SK-N-SH treated with all-trans-retinoic acid at 6 μM for 48 hours (cell line): ENCODE measurements around the gene GPR3.

ENCODE experiments used
- ATAC-seq: fragments of 200-7000 bp; cut with Tn5 transposase; 3 replicates; pipeline ENCODE4 v1.9.1; 2020; ENCODE audit warnings: mild to moderate bottlenecking, moderate library complexity
- ARNTL ChIP-seq: fragments of 450-650 bp; formaldehyde crosslinking; IDR thresholded peaks from 2 replicates; pipeline ENCODE4 v1.5.0; 2020; ENCODE audit warnings: low read depth, mild to moderate bottlenecking, moderate library complexity, borderline replicate concordance
- BACH2 ChIP-seq: fragments of 250-450 bp; sonication (Bioruptor Pico); IDR thresholded peaks from 2 replicates; pipeline ENCODE4 v1.9.0; 2021; ENCODE audit warnings: mild to moderate bottlenecking, borderline replicate concordance
- CSDC2 ChIP-seq: fragments of 250-450 bp; sonication (Bioruptor Pico); IDR thresholded peaks from 2 replicates; pipeline ENCODE4 v1.5.0; 2020; ENCODE audit warnings: mild to moderate bottlenecking, moderate library complexity
- ESRRG ChIP-seq: fragments of 250-450 bp; sonication (Bioruptor Pico); IDR thresholded peaks from 2 replicates; pipeline ENCODE4 v1.6.1; 2021; ENCODE audit warnings: mild to moderate bottlenecking
- ISL1 ChIP-seq: fragments of 250-450 bp; sonication (Bioruptor Pico); IDR thresholded peaks from 2 replicates; pipeline ENCODE4 v2.1.2; 2022; ENCODE audit warnings: mild to moderate bottlenecking, moderate library complexity
- OSR1 ChIP-seq: fragments of 250-450 bp; sonication (Bioruptor Pico); IDR thresholded peaks from 2 replicates; pipeline ENCODE4 v1.8.0; 2022; ENCODE audit warnings: moderate library complexity, mild to moderate bottlenecking, inconsistent platforms
- PPARA ChIP-seq: fragments of 250-450 bp; sonication (Bioruptor Pico); IDR thresholded peaks from 2 replicates; pipeline ENCODE4 v1.5.0; 2020; ENCODE audit warnings: mild to moderate bottlenecking, borderline replicate concordance
- RARB ChIP-seq: fragments of 250-450 bp; sonication (Bioruptor Pico); IDR thresholded peaks from 2 replicates; pipeline ENCODE4 v1.8.0; 2021; ENCODE audit warnings: mild to moderate bottlenecking, moderate library complexity
- SNAI2 ChIP-seq: fragments of 250-450 bp; sonication (Bioruptor Pico); IDR thresholded peaks from 2 replicates; pipeline ENCODE4 v1.5.0; 2020; ENCODE audit warnings: mild to moderate bottlenecking, moderate library complexity
- TCF4 ChIP-seq: fragments of 250-450 bp; sonication (Bioruptor Pico); IDR thresholded peaks from 2 replicates; pipeline ENCODE4 v1.8.0; 2021; ENCODE audit warnings: mild to moderate bottlenecking, moderate library complexity, borderline replicate concordance
- ZC3H10 ChIP-seq: fragments of 250-450 bp; sonication (Bioruptor Pico); IDR thresholded peaks from 2 replicates; pipeline ENCODE4 v1.5.1; 2021; ENCODE audit warnings: mild to moderate bottlenecking, moderate library complexity
- ZFP3 ChIP-seq: fragments of 250-450 bp; sonication (Bioruptor Pico); IDR thresholded peaks from 2 replicates; pipeline ENCODE4 v1.5.0; 2020; ENCODE audit warnings: mild to moderate bottlenecking, moderate library complexity
- ZFP30 ChIP-seq: fragments of 450-650 bp; formaldehyde crosslinking; IDR thresholded peaks from 2 replicates; pipeline ENCODE4 v1.5.0; 2022; ENCODE audit warnings: mild to moderate bottlenecking, moderate library complexity
- ZNF565 ChIP-seq: fragments of 450-650 bp; formaldehyde crosslinking; conservative IDR thresholded peaks from 2 replicates; pipeline ENCODE4 v1.5.0; 2020; ENCODE audit warnings: low read depth, mild to moderate bottlenecking, moderate library complexity
- ZNF70 ChIP-seq: fragments of 450-650 bp; formaldehyde crosslinking; IDR thresholded peaks from 2 replicates; pipeline ENCODE4 v1.5.0; 2020; ENCODE audit warnings: mild to moderate bottlenecking, moderate library complexity
- ZNF8 ChIP-seq: fragments of 450-650 bp; formaldehyde crosslinking; IDR thresholded peaks from 2 replicates; pipeline ENCODE4 v1.5.0; 2020; ENCODE audit warnings: mild to moderate bottlenecking, moderate library complexity
- TF ChIP-seq, protein P1 (sequence below): fragments of 250-450 bp; sonication (Bioruptor Pico); IDR thresholded peaks from 2 replicates; pipeline ENCODE4 v1.8.0; 2020; ENCODE audit warnings: mild to moderate bottlenecking, moderate library complexity, borderline replicate concordance
- TF ChIP-seq, protein P2 (sequence below): fragments of 250-450 bp; sonication (Bioruptor Pico); IDR thresholded peaks from 2 replicates; pipeline ENCODE4 v1.5.1; 2020; ENCODE audit warnings: low read depth, mild to moderate bottlenecking, moderate library complexity
- TF ChIP-seq, protein P3 (sequence below): fragments of 250-450 bp; sonication (Bioruptor Pico); IDR thresholded peaks from 2 replicates; pipeline ENCODE4 v1.5.0; 2020; ENCODE audit warnings: mild to moderate bottlenecking, moderate library complexity

The GPR3 gene

DNA sequence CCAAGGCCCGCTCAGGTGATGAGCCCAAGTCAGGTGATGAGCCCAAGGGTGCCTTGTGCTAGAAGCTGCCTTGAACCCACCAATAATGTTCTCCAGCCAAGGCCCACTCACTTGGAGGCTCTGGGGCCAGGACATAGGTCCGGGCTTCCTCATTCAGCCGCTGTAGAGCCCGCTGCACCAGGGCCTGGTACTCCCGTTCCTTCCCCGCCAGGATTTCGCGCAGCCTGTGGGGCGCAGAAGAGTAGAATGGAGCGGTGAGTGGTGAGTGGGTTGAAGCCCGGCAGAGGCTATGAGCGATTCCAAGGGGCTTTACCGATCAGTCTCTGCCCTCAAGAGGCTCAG is 36.2 kb upstream of the GPR3 start:
- no peak for ATAC-seq
- no peak for TF ChIP-seq ZNF70 (CRISPR knock-in tag)
- TF ChIP-seq, protein P1, sequence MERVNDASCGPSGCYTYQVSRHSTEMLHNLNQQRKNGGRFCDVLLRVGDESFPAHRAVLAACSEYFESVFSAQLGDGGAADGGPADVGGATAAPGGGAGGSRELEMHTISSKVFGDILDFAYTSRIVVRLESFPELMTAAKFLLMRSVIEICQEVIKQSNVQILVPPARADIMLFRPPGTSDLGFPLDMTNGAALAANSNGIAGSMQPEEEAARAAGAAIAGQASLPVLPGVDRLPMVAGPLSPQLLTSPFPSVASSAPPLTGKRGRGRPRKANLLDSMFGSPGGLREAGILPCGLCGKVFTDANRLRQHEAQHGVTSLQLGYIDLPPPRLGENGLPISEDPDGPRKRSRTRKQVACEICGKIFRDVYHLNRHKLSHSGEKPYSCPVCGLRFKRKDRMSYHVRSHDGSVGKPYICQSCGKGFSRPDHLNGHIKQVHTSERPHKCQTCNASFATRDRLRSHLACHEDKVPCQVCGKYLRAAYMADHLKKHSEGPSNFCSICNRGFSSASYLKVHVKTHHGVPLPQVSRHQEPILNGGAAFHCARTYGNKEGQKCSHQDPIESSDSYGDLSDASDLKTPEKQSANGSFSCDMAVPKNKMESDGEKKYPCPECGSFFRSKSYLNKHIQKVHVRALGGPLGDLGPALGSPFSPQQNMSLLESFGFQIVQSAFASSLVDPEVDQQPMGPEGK (CRISPR knock-in tag) = no peak
- TF ChIP-seq ZFP3 (CRISPR knock-in tag) = no peak
- TF ChIP-seq RARB (CRISPR knock-in tag) = no peak

DNA sequence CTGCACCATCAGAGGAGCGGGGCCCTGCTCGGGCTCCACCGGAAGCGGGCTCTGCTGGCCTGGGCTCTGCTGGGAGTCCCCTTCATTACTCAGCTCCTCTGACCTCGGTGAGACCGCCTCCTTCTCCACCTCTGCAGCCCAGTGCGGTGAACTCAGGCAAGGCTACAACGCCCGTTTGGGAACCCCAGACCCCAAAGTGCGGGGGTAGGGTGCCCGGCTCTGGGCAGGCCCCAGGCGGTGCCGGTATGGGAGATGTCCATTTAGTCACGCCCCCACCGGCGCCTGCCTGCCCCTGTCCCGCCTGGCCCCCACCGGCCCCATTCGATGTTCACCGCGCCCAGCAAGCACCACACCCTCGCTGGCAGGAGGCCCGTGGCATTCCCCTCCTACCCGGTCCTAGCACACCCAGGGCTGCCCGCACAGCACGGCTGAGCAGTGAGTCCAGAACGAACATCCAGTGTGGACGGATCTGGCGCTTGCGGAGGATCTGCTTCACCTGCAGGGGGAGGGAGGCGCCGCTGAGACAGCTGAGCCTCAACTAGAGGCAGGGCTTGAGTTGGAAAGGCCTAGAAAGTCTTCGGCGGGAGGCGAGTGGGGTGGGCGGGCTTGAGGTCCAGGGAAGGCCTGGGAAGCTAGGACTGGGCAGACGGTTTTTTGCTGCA is 35.7 kb upstream of the GPR3 start:
- TF ChIP-seq ARNTL (no peak), TCF4 (CRISPR knock-in tag) (no peak), ZNF565 (CRISPR knock-in tag) (no peak), ISL1 (CRISPR knock-in tag) (no peak), ZNF8 (no peak), CSDC2 (CRISPR knock-in tag) (no peak), OSR1 (CRISPR knock-in tag) (no peak)
- no peak for ATAC-seq

DNA sequence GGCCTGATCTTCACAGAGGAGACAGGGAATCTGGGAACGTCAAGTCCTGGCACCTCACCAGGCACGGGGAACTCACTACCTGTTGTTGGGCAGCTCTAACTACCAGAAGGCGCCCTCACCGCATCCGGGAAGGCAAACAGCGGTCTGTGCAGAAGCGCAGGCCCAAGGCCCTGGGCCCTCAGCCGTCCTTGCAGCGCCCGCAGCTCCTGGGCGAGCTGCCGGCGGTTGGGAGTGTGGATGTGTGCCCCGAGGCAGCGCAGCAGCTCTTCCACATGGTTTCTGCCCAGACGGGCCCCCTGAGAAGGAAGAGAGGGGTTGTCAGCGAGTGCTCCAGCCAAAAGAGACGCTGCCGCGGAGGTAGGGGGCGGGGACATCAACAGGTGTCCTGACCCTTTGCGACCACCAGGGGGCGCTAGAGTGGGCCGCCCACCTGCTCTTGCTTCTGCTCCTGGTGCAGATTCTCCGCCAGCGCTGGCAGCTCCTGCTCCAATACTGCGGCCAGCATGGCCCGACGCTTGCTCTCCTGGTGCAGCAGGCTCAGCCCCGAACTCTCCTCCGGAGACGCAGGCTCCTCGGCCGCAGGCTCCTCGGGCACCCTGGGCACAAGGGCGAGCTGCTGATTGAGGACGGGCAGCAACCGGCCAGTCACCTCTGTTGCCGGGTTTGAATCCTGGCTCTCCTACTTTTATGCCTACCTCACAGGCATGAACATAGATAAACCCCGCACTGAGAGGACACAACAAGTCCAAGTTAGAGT is 35.0 kb upstream of the GPR3 start:
- peak; percentile 91 for ATAC-seq
- no peak for TF ChIP-seq RARB (CRISPR knock-in tag)

DNA sequence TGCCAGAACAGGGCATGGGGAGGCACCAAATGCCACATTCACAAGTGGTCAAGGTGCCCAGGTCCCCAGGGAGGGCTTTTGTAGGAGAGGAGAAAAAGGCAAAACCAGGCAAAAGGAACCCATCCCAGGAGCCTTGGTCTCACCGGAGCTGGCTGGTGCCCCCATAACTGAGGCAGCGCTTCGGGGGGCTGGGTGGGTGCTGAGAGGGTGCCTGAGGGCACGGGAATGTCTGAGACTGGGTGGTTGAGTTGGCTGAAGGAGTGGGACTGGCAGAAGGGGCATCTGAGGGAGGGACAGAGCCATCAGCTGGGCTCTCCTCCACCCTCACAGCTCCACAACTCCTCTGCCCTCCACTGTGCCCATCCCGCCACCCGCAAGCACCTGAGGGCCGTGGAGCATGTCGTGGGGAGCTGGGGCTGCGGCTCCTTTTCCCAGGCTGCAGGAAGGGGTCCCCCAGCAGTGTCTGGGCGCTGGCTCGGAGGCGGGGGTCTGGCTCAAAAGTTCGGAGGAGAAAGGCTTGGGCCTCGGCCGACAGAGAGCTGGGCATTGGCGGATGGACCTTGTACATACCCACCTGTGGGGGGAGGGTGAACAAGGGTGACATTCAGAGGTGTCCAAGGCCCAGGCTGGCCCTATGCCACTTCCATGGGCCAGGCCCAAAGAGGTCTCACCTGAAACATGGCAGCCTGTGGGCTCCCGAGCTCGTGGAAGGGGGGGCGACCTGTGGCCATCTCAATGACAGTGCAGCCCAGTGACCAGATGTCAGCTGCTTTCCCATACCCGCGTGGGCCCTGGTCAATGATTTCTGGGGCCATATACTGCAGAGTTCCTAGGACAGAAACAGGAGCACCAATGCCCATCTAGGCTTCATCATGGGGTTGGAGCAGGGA is 34.1 kb upstream of the GPR3 start:
- no peak for ATAC-seq
- no peak for TF ChIP-seq ARNTL
- no peak for TF ChIP-seq OSR1 (CRISPR knock-in tag)
- no peak for TF ChIP-seq ZNF70 (CRISPR knock-in tag)
- no peak for TF ChIP-seq ZC3H10 (CRISPR knock-in tag)
- no peak for TF ChIP-seq ISL1 (CRISPR knock-in tag)
- TF ChIP-seq RARB (CRISPR knock-in tag) = no peak
- TF ChIP-seq, protein P2, sequence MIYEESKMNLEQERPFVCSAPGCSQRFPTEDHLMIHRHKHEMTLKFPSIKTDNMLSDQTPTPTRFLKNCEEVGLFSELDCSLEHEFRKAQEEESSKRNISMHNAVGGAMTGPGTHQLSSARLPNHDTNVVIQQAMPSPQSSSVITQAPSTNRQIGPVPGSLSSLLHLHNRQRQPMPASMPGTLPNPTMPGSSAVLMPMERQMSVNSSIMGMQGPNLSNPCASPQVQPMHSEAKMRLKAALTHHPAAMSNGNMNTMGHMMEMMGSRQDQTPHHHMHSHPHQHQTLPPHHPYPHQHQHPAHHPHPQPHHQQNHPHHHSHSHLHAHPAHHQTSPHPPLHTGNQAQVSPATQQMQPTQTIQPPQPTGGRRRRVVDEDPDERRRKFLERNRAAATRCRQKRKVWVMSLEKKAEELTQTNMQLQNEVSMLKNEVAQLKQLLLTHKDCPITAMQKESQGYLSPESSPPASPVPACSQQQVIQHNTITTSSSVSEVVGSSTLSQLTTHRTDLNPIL (CRISPR knock-in tag) = no peak
- no peak for TF ChIP-seq ZNF8
- TF ChIP-seq ZFP3 (CRISPR knock-in tag) = no peak
- TF ChIP-seq BACH2 (CRISPR knock-in tag) = no peak
- TF ChIP-seq, protein P1 (CRISPR knock-in tag) = no peak
- no peak for TF ChIP-seq SNAI2 (CRISPR knock-in tag)
- TF ChIP-seq, protein P3, sequence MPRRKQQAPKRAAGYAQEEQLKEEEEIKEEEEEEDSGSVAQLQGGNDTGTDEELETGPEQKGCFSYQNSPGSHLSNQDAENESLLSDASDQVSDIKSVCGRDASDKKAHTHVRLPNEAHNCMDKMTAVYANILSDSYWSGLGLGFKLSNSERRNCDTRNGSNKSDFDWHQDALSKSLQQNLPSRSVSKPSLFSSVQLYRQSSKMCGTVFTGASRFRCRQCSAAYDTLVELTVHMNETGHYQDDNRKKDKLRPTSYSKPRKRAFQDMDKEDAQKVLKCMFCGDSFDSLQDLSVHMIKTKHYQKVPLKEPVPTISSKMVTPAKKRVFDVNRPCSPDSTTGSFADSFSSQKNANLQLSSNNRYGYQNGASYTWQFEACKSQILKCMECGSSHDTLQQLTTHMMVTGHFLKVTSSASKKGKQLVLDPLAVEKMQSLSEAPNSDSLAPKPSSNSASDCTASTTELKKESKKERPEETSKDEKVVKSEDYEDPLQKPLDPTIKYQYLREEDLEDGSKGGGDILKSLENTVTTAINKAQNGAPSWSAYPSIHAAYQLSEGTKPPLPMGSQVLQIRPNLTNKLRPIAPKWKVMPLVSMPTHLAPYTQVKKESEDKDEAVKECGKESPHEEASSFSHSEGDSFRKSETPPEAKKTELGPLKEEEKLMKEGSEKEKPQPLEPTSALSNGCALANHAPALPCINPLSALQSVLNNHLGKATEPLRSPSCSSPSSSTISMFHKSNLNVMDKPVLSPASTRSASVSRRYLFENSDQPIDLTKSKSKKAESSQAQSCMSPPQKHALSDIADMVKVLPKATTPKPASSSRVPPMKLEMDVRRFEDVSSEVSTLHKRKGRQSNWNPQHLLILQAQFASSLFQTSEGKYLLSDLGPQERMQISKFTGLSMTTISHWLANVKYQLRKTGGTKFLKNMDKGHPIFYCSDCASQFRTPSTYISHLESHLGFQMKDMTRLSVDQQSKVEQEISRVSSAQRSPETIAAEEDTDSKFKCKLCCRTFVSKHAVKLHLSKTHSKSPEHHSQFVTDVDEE (CRISPR knock-in tag) = no peak
- no peak for TF ChIP-seq ESRRG
- TF ChIP-seq ZFP30 (CRISPR knock-in tag) = no peak
- TF ChIP-seq PPARA (CRISPR knock-in tag) = no peak
